OCI-LY1 (cell line): ENCODE measurements around the gene ATF6.

Experiments
- H2AFZ ChIP-seq: fragments of 200-600 bp; sonication (generic), shearing (Covaris generic); 2 replicates; pipeline ENCODE4 v1.6.0; 2014; ENCODE audit warnings: antibody characterized with exemption, mild to moderate bottlenecking, low read length
- H3F3A ChIP-seq: fragments of 200-600 bp; sonication (generic), shearing (Covaris generic); 2 replicates; pipeline ENCODE4 v1.6.0; 2014; ENCODE audit warnings: mild to moderate bottlenecking, antibody characterized with exemption, low read length, moderate library complexity; ENCODE audit not compliant: insufficient read depth
- H3K27ac ChIP-seq: fragments of 200-600 bp; sonication (generic); 2 replicates; pipeline ENCODE4 v1.5.1; 2014; ENCODE audit warnings: low read length, mixed run types, mild to moderate bottlenecking, low read depth; ENCODE audit not compliant: poor library complexity, severe bottlenecking
- H3K27me3 ChIP-seq: fragments of 200-600 bp; sonication (generic); 2 replicates; pipeline ENCODE4 v1.6.0; 2014; ENCODE audit warnings: antibody characterized with exemption, mild to moderate bottlenecking, low read length, moderate library complexity; ENCODE audit not compliant: insufficient read depth
- H3K36me3 ChIP-seq: fragments of 200-600 bp; sonication (generic); 2 replicates; pipeline ENCODE4 v1.6.1; 2014; ENCODE audit warnings: mild to moderate bottlenecking, antibody characterized with exemption, low read length, moderate library complexity, mixed read lengths; ENCODE audit not compliant: insufficient read depth
- H3K4me1 ChIP-seq: fragments of 200-600 bp; sonication (generic); 2 replicates; pipeline ENCODE4 v1.5.1; 2014; ENCODE audit warnings: mild to moderate bottlenecking, low read length, moderate library complexity; ENCODE audit not compliant: insufficient read depth, severe bottlenecking
- H3K4me2 ChIP-seq: fragments of 200-600 bp; sonication (generic), shearing (Covaris generic); 2 replicates; pipeline ENCODE4 v1.6.1; 2014; ENCODE audit warnings: low read length
- H3K4me3 ChIP-seq: fragments of 200-600 bp; sonication (generic); 2 replicates; pipeline ENCODE4 v1.5.1; 2014; ENCODE audit warnings: low read length, low read depth, mild to moderate bottlenecking, mixed read lengths; ENCODE audit not compliant: poor library complexity, severe bottlenecking
- H3K79me2 ChIP-seq: fragments of 200-600 bp; shearing (Covaris generic); 2 replicates; pipeline ENCODE4 v1.6.1; 2016; ENCODE audit warnings: mixed run types, low read length, mixed read lengths; ENCODE audit not compliant: insufficient read depth
- H3K9ac ChIP-seq: fragments of 200-600 bp; sonication (generic), shearing (Covaris generic); 2 replicates; pipeline ENCODE4 v1.6.1; 2014; ENCODE audit warnings: mild to moderate bottlenecking, low read length, mixed read lengths
- H3K9me2 ChIP-seq: fragments of 200-600 bp; sonication (generic), shearing (Covaris generic); 2 replicates; pipeline ENCODE4 v1.6.1; 2014; ENCODE audit warnings: low read depth, mild to moderate bottlenecking, low read length, mixed read lengths
- H3K9me3 ChIP-seq: fragments of 200-600 bp; shearing (Covaris generic); 2 replicates; pipeline ENCODE4 v1.6.1; 2014; ENCODE audit warnings: low read length, mixed read lengths
- H4K20me1 ChIP-seq: fragments of 200-600 bp; sonication (generic), shearing (Covaris generic); 2 replicates; pipeline ENCODE4 v1.6.0; 2016; ENCODE audit warnings: mild to moderate bottlenecking, low read length; ENCODE audit not compliant: insufficient read depth
- CTCF ChIP-seq: fragments of 200-600 bp; sonication (generic), shearing (Covaris generic); IDR thresholded peaks from 2 replicates; pipeline ENCODE4 v1.5.1; 2017; ENCODE audit warnings: mild to moderate bottlenecking, antibody characterized with exemption, low read length, moderate library complexity, mixed read lengths
- EZH2 ChIP-seq: fragments of 200-600 bp; sonication (generic), shearing (Covaris generic); IDR thresholded peaks from 2 replicates; pipeline ENCODE4 v1.8.0; 2017; ENCODE audit warnings: borderline replicate concordance, mixed run types, mild to moderate bottlenecking, antibody characterized with exemption, low read length, moderate library complexity, mixed read lengths

ATF6 gene

GRCh38 chr1:161998811-161999210 is 232.7 kb downstream of the ATF6 start:
- Histone ChIP-seq H3F3A (no peaks in the 10 kb centered on the region), H3K9me3 (no peaks in the 10 kb centered on the region), H2AFZ (no peak overlapping the region), H4K20me1 (no peaks in the 10 kb centered on the region), H3K4me1 (no peaks in the 10 kb centered on the region), H3K27me3 (no peaks in the 10 kb centered on the region), H3K4me2 (no peak overlapping the region), H3K36me3 (no peaks in the 10 kb centered on the region), H3K9ac (no peak overlapping the region), H3K4me3 (no peak overlapping the region), H3K27ac (no peak overlapping the region), H3K9me2 (no peaks in the 10 kb centered on the region), H3K79me2 (no peaks in the 10 kb centered on the region)
- TF ChIP-seq EZH2 (no peak), CTCF (no peak)

GRCh38 chr1:161999301-162000052 is 233.4 kb downstream of the ATF6 start:
- Histone ChIP-seq H3K27ac (no peak overlapping the region), H4K20me1 (no peaks in the 10 kb centered on the region), H2AFZ (no peak overlapping the region), H3K4me1 (no peaks in the 10 kb centered on the region), H3K27me3 (no peaks in the 10 kb centered on the region), H3K4me2 (no peak overlapping the region), H3F3A (no peaks in the 10 kb centered on the region), H3K79me2 (no peaks in the 10 kb centered on the region), H3K9me3 (no peaks in the 10 kb centered on the region), H3K9me2 (no peaks in the 10 kb centered on the region), H3K4me3 (no peak overlapping the region), H3K9ac (no peak overlapping the region), H3K36me3 (no peaks in the 10 kb centered on the region)
- TF ChIP-seq CTCF (no peak), EZH2 (no peak)

- Histone ChIP-seq H3K9ac (no peak overlapping the region), H4K20me1 (no peaks in the 10 kb centered on the region), H3K4me1 (no peaks in the 10 kb centered on the region), H3K9me3 (no peaks in the 10 kb centered on the region), H3K27me3 (no peaks in the 10 kb centered on the region), H3K36me3 (no peaks in the 10 kb centered on the region), H3K27ac (no peak overlapping the region), H3K4me3 (no peak overlapping the region), H3K9me2 (no peaks in the 10 kb centered on the region), H3F3A (no peaks in the 10 kb centered on the region), H3K4me2 (no peak overlapping the region), H3K79me2 (no peaks in the 10 kb centered on the region), H2AFZ (no peak overlapping the region)
- TF ChIP-seq CTCF = no peak
- TF ChIP-seq EZH2 = no peak
These were observed 233.9 kb downstream of the ATF6 start for GRCh38 chr1:162000053-162000420.
